Panc1 (cell line): Measurements from ENCODE around the gene HSP90AA1. TPM values are rescaled to one million over a fixed set of nuclear protein-coding genes. Genes with fewer than 3 reads are reported as not detected.
A peak's percentile ranks its signal among the peaks of the same experiment; 100 is the strongest.
"Not testable (repeated sequence)": the region's sequence is repeated elsewhere in the genome, so short reads cannot be mapped to it uniquely, and the experiment has no call there.

Experiments
- ATAC-seq: fragments of 200-7000 bp; cut with Tn5 transposase; 2 replicates; pipeline ENCODE4 v1.9.1; 2020; ENCODE audit warnings: mild to moderate bottlenecking, moderate library complexity
- Bru-seq: library from RNA; stranded (reverse); fragments of 400-500 nt; gene quantifications from one replicate; lab custom pipeline; 2021; lab: Mats Ljungman, UMichigan
- BruChase-seq, 2 experiments: library from RNA; stranded (reverse); fragments of 400-500 nt; gene quantifications; one replicate each; lab custom pipeline; 2021; lab: Mats Ljungman, UMichigan
- BruUV-seq: library from RNA; stranded (reverse); fragments of 400-500 nt; replicated peaks from 2 replicates; lab custom pipeline; 2021; lab: Mats Ljungman, UMichigan
- CTCF ChIA-PET: fragments of 300-600 bp; sonication (Branson Sonifier 250); formaldehyde crosslinking; loops from one replicate; lab custom pipeline; 2022; ENCODE audit warnings: antibody characterized with exemption; lab: Charles Lee
- POLR2A ChIA-PET: fragments of 300-600 bp; sonication (Branson Sonifier 250); formaldehyde crosslinking; loops from one replicate; lab custom pipeline; 2022; ENCODE audit warnings: antibody characterized with exemption; lab: Charles Lee
- DNase-seq: peaks from one replicate; pipeline ENCODE4 v3.0.0-alpha.2; 2010; ENCODE audit warnings: low read depth, low spot score
- H3K27ac ChIP-seq: 2 replicates; pipeline ENCODE4 v1.5.1; 2011; ENCODE audit warnings: mild to moderate bottlenecking, low read length, inconsistent platforms
- H3K27me3 ChIP-seq: fragments of 200-500 bp; sonication (Bioruptor generic); 2 replicates; pipeline ENCODE4 v1.6.0; 2014; ENCODE audit warnings: low read length, inconsistent platforms; ENCODE audit not compliant: control insufficient read depth, insufficient read depth
- H3K36me3 ChIP-seq: fragments of 200-500 bp; sonication (Bioruptor generic); 2 replicates; pipeline ENCODE4 v1.5.1; 2014; ENCODE audit warnings: inconsistent platforms, mild to moderate bottlenecking, low read length, moderate library complexity; ENCODE audit not compliant: control insufficient read depth, insufficient read depth
- H3K4me1 ChIP-seq: 2 replicates; pipeline ENCODE4 v1.5.1; 2011; ENCODE audit warnings: inconsistent platforms, mild to moderate bottlenecking, low read length, moderate library complexity; ENCODE audit not compliant: control insufficient read depth, insufficient read depth
- H3K4me3 ChIP-seq, 2 experiments: 2 replicates each; pipeline ENCODE4 v1.5.1; 2011 to 2012; ENCODE audit warnings: low read depth in 2 of 2, low read length in 2 of 2, mild to moderate bottlenecking in 2 of 2, inconsistent platforms in 1 of 2, moderate library complexity in 1 of 2
- H3K9me3 ChIP-seq: fragments of 200-500 bp; sonication (Bioruptor generic); 2 replicates; pipeline ENCODE4 v1.5.1; 2014; ENCODE audit warnings: low read depth, mild to moderate bottlenecking, inconsistent platforms, low read length, moderate library complexity; ENCODE audit not compliant: control insufficient read depth, insufficient read depth
- POLR2AphosphoS5 ChIP-seq: IDR thresholded peaks from 2 replicates; pipeline ENCODE4 v1.6.1; 2012; ENCODE audit warnings: mild to moderate bottlenecking, low read depth, low read length, moderate library complexity
- SIN3A ChIP-seq: IDR thresholded peaks from 2 replicates; pipeline ENCODE4 v1.6.1; 2012; ENCODE audit warnings: low read depth, mild to moderate bottlenecking, low read length, moderate library complexity, borderline replicate concordance; ENCODE audit not compliant: insufficient read depth
- TCF7L2 ChIP-seq: IDR thresholded peaks from 2 replicates; pipeline ENCODE4 v1.6.1; 2011; ENCODE audit warnings: mild to moderate bottlenecking, low read depth, low read length, inconsistent platforms
- in situ Hi-C: cut with HindIII; loops from 2 replicates; pipeline ENCODE4 v1.10.0; 2016; ENCODE audit warnings: low sequenced_read_pairs, low pct_unique_long_range_greater_than_20kb
- intact Hi-C: fragments of 100-400 bp; cut with micrococcal nuclease; formaldehyde crosslinking; loops from one replicate; pipeline ENCODE4 v1.10.0; 2022; ENCODE audit not compliant: unreplicated experiment
- long read RNA-seq: library from polyadenylated mRNA; unstranded; transcript quantifications from one replicate; pipeline ENCODE4 v2.0.0, GENCODE V29; 2021; ENCODE audit not compliant: unreplicated experiment
- polyA plus RNA-seq: library from polyadenylated mRNA; unstranded; fragments of >200 nt; gene quantifications from one replicate; pipeline ENCODE4 v1.2.1, GENCODE V29; 2012; ENCODE audit warnings: missing spikeins; ENCODE audit not compliant: insufficient read length
- total RNA-seq: library from RNA; stranded (reverse); gene quantifications from one replicate; pipeline ENCODE4 v1.2.1, GENCODE V29; 2021; ENCODE audit not compliant: unreplicated experiment
- TF ChIP-seq, protein P1 (sequence below): fragments of 450-650 bp; IDR thresholded peaks from 2 replicates; pipeline ENCODE4 v1.5.1; 2017; ENCODE audit warnings: mild to moderate bottlenecking
- TF ChIP-seq, protein P2 (sequence below), 2 experiments: IDR thresholded peaks; 2 replicates each; pipeline ENCODE4 v1.6.1; 2011 to 2012; ENCODE audit warnings: low read depth in 2 of 2, control low read depth in 1 of 2, low read length in 1 of 2, mild to moderate bottlenecking in 1 of 2, moderate library complexity in 1 of 2; ENCODE audit not compliant: insufficient read depth in 1 of 2

Gene HSP90AA1
- total RNA-seq, result 383 TPM
- 314 TPM for polyA plus RNA-seq
- Bru-seq, nascent RNA, result percentile 80 among the genes with signal in this experiment
- BruChase-seq, experiment 1, labeled RNA remaining after a 2-hour chase, result percentile 94 among the genes with signal in this experiment
- percentile 98 among the genes with signal in this experiment for BruChase-seq, experiment 2, labeled RNA remaining after a 6-hour chase
- long read RNA-seq, transcript HSP90AA1-201 (11 exons, 3,379 nt), result minor isoform, 55 of 560 reads
- long read RNA-seq, transcript HSP90AA1-205 (2 exons, 429 nt), result major isoform, 176 of 560 reads
- long read RNA-seq, partial matches to known transcripts, result 292 of 560 reads
- long read RNA-seq, other reads (novel, unspliced or antisense), result 34 of 560 reads

DNA sequence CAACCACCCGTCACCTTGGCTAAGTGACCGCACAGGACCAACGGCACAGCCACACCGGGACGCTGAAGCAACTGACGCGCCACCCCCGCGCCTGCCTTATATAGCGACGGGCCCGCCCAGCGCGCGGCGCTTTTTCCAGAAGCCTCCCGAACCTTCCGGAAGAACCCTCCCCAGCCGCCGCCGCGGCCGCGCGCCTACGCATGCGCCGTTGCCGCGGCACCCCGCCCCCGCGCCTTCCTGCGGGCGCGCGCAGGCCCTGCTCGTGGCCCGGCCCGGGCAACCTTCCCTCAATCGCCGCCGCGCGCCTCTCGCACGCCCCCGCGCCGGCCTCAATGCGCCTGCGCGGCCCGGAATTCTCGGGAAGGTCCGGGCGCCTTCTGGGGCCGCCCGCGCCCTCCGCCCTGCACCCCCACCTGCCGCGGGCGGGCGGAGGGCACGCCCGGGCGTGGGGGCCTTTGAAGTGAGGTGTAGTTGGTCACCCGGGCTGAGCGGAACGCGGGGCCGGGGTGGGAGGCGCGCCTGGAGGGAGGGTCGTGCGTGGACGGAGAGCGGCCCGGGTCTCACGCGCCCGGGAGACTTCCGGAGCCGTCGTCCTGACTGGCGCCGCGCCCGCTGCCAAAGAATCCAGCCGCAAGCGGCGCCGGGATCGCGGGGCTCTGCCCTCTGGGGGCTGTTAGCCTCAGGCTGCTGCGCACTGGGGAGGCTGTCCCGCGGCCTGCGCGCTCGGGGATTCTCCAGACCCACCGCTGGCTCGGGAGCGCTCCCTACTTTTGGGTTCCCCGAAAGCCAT is at the start of gene HSP90AA1:
HSP90AA1 (minus strand) TSS at position 73 of the 790 bp plus-strand sequence. CDS start 666 bp downstream, outside the sequence.
- DNase-seq (no peak), ATAC-seq (peak; percentile 89)
- ChIA-PET POLR2A (no interaction called here), CTCF (interaction anchor here (0.7 kb wide), 1 partner anchor 17 kb away, joined by 18 read pairs; no protein-coding TSS in a partner anchor)
- in situ Hi-C loops, result no loop called here
- Histone ChIP-seq H3K9me3 (no peaks in the 10 kb centered on the region), H3K27me3 (no peaks in the 10 kb centered on the region), H3K36me3 (peaks cover 28% of the 10 kb centered on the region), H3K4me3 (peak within 1 kb of the TSS; percentile 67 to 82), H3K4me1 (peaks cover 24% of the 10 kb centered on the region), H3K27ac (peak within 1 kb of the TSS; percentile 91)
- intact Hi-C loops, result no loop called here
- TSS peak; percentile 91 for BruUV-seq
- TF ChIP-seq TCF7L2 (peak; percentile 56; the same call in 1 of the 2 replicates), POLR2AphosphoS5 (peak; percentile 98), SIN3A (peak; percentile 90; the same call in 1 of the 2 replicates)
- TF ChIP-seq, protein P1, sequence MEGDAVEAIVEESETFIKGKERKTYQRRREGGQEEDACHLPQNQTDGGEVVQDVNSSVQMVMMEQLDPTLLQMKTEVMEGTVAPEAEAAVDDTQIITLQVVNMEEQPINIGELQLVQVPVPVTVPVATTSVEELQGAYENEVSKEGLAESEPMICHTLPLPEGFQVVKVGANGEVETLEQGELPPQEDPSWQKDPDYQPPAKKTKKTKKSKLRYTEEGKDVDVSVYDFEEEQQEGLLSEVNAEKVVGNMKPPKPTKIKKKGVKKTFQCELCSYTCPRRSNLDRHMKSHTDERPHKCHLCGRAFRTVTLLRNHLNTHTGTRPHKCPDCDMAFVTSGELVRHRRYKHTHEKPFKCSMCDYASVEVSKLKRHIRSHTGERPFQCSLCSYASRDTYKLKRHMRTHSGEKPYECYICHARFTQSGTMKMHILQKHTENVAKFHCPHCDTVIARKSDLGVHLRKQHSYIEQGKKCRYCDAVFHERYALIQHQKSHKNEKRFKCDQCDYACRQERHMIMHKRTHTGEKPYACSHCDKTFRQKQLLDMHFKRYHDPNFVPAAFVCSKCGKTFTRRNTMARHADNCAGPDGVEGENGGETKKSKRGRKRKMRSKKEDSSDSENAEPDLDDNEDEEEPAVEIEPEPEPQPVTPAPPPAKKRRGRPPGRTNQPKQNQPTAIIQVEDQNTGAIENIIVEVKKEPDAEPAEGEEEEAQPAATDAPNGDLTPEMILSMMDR, result no peak
- TF ChIP-seq, protein P2, sequence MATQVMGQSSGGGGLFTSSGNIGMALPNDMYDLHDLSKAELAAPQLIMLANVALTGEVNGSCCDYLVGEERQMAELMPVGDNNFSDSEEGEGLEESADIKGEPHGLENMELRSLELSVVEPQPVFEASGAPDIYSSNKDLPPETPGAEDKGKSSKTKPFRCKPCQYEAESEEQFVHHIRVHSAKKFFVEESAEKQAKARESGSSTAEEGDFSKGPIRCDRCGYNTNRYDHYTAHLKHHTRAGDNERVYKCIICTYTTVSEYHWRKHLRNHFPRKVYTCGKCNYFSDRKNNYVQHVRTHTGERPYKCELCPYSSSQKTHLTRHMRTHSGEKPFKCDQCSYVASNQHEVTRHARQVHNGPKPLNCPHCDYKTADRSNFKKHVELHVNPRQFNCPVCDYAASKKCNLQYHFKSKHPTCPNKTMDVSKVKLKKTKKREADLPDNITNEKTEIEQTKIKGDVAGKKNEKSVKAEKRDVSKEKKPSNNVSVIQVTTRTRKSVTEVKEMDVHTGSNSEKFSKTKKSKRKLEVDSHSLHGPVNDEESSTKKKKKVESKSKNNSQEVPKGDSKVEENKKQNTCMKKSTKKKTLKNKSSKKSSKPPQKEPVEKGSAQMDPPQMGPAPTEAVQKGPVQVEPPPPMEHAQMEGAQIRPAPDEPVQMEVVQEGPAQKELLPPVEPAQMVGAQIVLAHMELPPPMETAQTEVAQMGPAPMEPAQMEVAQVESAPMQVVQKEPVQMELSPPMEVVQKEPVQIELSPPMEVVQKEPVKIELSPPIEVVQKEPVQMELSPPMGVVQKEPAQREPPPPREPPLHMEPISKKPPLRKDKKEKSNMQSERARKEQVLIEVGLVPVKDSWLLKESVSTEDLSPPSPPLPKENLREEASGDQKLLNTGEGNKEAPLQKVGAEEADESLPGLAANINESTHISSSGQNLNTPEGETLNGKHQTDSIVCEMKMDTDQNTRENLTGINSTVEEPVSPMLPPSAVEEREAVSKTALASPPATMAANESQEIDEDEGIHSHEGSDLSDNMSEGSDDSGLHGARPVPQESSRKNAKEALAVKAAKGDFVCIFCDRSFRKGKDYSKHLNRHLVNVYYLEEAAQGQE (IDR thresholded peaks at IDR 0.05; ENCODE audit: insufficient read depth in 1 of 2, low read depth in 2 of 2, low read length in 1 of 2), result 0 out of 4 replicates have a peak, but pooled peaks of 1 of the 2 experiments have one; percentile 50

DNA sequence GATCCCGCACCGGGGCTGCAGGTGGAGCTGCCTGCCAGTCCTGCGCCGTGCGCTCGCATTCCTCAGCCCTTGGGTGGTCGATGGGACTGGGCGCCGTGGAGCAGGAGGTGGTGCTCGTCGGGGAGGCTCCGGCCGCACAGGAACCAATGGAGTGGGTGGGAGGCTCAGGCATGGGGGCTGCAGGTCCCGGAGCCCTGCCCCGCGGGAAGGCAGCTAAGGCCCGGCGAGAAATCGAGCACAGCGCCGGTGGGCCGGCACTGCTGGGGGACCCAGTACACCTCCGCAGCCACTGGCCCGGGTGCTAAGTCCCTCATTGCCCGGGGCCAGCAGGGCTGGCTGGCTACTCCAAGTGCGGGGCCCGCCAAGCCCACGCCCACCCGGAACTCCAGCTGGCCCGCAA is 48.6 kb upstream of the HSP90AA1 start:
- DNase-seq, intact Hi-C loops, CTCF ChIA-PET, H3K36me3 ChIP-seq, H3K4me1 ChIP-seq, BruUV-seq, H3K9me3 ChIP-seq, H3K4me3 ChIP-seq, POLR2A ChIA-PET, H3K27me3 ChIP-seq, ATAC-seq, in situ Hi-C loops, H3K27ac ChIP-seq: not testable (repeated sequence)

DNA sequence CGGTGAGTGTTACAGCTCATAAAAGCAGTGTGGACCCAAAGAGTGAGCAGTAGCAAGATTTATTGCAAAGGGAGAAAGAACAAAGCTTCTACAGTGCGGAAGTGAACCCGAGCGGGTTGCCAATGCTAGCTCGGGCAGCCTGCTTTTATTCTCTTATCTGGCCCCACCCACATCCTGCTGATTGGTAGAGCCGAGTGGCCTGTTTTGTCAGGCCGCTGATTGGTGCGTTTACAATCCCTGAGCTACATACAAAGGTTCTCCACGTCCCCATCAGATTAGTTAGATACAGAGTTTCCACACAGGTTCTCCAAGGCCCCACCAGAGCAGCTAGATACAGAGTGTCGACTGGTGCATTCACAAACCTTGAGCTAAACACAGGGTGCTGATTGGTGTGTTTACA is 47.9 kb upstream of the HSP90AA1 start:
- H3K4me1 ChIP-seq, DNase-seq, ATAC-seq, intact Hi-C loops, CTCF ChIA-PET, H3K9me3 ChIP-seq, BruUV-seq, H3K27me3 ChIP-seq, H3K27ac ChIP-seq, H3K4me3 ChIP-seq, POLR2A ChIA-PET, H3K36me3 ChIP-seq, in situ Hi-C loops: not testable (repeated sequence)

DNA sequence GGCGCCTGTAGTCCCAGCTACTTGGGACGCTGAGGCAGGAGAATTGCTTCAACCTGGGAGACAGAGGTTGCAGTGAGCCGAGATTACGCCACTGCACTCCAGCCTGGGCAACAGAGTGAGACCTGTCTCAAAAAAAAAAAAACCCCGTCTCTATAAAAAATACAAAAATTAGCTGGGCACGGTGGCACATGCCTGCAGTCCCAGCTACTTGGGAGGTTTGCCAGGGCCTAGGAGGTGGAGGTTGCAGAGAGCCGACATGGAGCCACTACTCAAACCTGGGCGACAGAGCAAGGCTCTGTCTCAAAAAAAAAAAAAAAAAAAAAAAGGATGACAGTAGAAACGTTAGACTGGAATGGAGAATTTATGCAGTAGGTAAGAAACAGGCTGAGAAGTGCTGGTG is 47.2 kb upstream of the HSP90AA1 start:
- H3K27ac ChIP-seq, CTCF ChIA-PET, BruUV-seq, POLR2A ChIA-PET, H3K4me1 ChIP-seq, ATAC-seq, H3K9me3 ChIP-seq, DNase-seq, intact Hi-C loops, in situ Hi-C loops, H3K36me3 ChIP-seq, H3K27me3 ChIP-seq, H3K4me3 ChIP-seq: not testable (repeated sequence)
